NCI-H524 treated with DMSO at 0.1 percent for 48 hours (cell line): ENCODE measurements around the gene METTL9.
"Not testable (repeated sequence)": the region's sequence is repeated elsewhere in the genome, so short reads cannot be mapped to it uniquely, and the experiment has no call there.

Experiments
- DNase-seq: peaks from one replicate; lab custom pipeline; 2025; lab: John Stamatoyannopoulos, UW

METTL9 gene

GRCh38 chr16:21663889-21664647, 64.7 kb downstream of the METTL9 start, which contains the start of gene OTOA:
OTOA (plus strand) TSS chr16:21663968; CDS start chr16:21678515, 14,547 bp downstream.
- DNase-seq: no peak

- no peak for DNase-seq
These were observed 65.6 kb downstream of the METTL9 start for GRCh38 chr16:21664801-21665492.

GRCh38 chr16:21666772-21667171, 67.4 kb downstream of the METTL9 start:
- no peak for DNase-seq

- no peak for DNase-seq
These were observed 68.2 kb downstream of the METTL9 start for GRCh38 chr16:21667575-21667974.

GRCh38 chr16:21673469-21673868, 74.1 kb downstream of the METTL9 start:
- DNase-seq: no peak

GRCh38 chr16:21674456-21674855, 75.1 kb downstream of the METTL9 start:
- not testable (repeated sequence) for DNase-seq

GRCh38 chr16:21680714-21681113, 81.3 kb downstream of the METTL9 start:
- DNase-seq: not testable (repeated sequence)

- DNase-seq: no peak
These were observed 83.8 kb downstream of the METTL9 start for GRCh38 chr16:21683184-21683583.

GRCh38 chr16:21684199-21684598, 84.8 kb downstream of the METTL9 start:
- DNase-seq: no peak

- no peak for DNase-seq
These were observed 85.7 kb downstream of the METTL9 start for GRCh38 chr16:21685034-21685455.

- DNase-seq: no peak
These were observed 89.7 kb downstream of the METTL9 start for GRCh38 chr16:21689107-21689506.

- DNase-seq: not testable (repeated sequence)
These were observed 91.6 kb downstream of the METTL9 start for GRCh38 chr16:21690967-21691366.

GRCh38 chr16:21694609-21695008, 95.2 kb downstream of the METTL9 start:
- DNase-seq: no peak

- DNase-seq: no peak
These were observed 97.7 kb downstream of the METTL9 start for GRCh38 chr16:21697032-21697431.

- no peak for DNase-seq
These were observed 99.0 kb downstream of the METTL9 start for GRCh38 chr16:21698169-21699032.

- no peak for DNase-seq
These were observed 101.9 kb downstream of the METTL9 start for GRCh38 chr16:21701271-21701670.

- no peak for DNase-seq
These were observed 102.9 kb downstream of the METTL9 start for GRCh38 chr16:21702276-21702675.

- DNase-seq: no peak
These were observed 103.8 kb downstream of the METTL9 start for GRCh38 chr16:21703156-21703555.

- no peak for DNase-seq
These were observed 104.3 kb downstream of the METTL9 start for GRCh38 chr16:21703589-21704174.

GRCh38 chr16:21704266-21704665, 104.9 kb downstream of the METTL9 start:
- DNase-seq: no peak

- DNase-seq: no peak
These were observed 105.4 kb downstream of the METTL9 start for GRCh38 chr16:21704733-21705132.
